HCT116 (cell line): Measurements from ENCODE around the gene MMEL1. TPM values are rescaled to one million over a fixed set of nuclear protein-coding genes. Genes with fewer than 3 reads are reported as not detected.

ENCODE experiments used
- ATAC-seq: fragments of 200-7000 bp; cut with Tn5 transposase; 2 replicates; pipeline ENCODE4 v1.9.1; 2020; ENCODE audit warnings: mild to moderate bottlenecking, moderate library complexity
- BruUV-seq: library from RNA; stranded (reverse); fragments of 400-500 nt; replicated peaks from 2 replicates; lab custom pipeline; 2021; lab: Mats Ljungman, UMichigan
- CTCF ChIA-PET: fragments of 300-600 bp; sonication (Branson Sonifier 250); formaldehyde crosslinking; loops from one replicate; lab custom pipeline; 2021; ENCODE audit warnings: antibody characterized with exemption; lab: Charles Lee
- POLR2A ChIA-PET: fragments of 300-600, 350-600 bp; sonication (Branson Sonifier 250); formaldehyde crosslinking; loops from one replicate; lab custom pipeline; 2021; ENCODE audit warnings: antibody characterized with exemption; lab: Charles Lee
- RAD21 ChIA-PET, 2 experiments: fragments of 300-600 bp; sonication (Branson Sonifier 250); formaldehyde crosslinking; loops; one replicate each; lab custom pipeline; 2023; ENCODE audit warnings: low total read pairs in 2 of 2; ENCODE audit not compliant: uncharacterized antibody in 2 of 2, unreplicated experiment in 2 of 2, low non-redundant PET in 1 of 2; lab: Charles Lee
- DNase-seq: peaks from one replicate; pipeline ENCODE4 v3.0.0-alpha.2; 2010; ENCODE audit warnings: low read depth, low spot score
- H2AFZ ChIP-seq: fragments of 200-600 bp; shearing (Covaris generic), sonication (generic); 2 replicates; pipeline ENCODE4 v1.6.1; 2017; ENCODE audit warnings: low read depth, mixed run types, mixed read lengths, antibody characterized with exemption, low read length; ENCODE audit not compliant: poor library complexity, severe bottlenecking
- H3K27ac ChIP-seq: 2 replicates; pipeline ENCODE4 v1.5.1; 2012; ENCODE audit warnings: low read depth, low read length
- H3K27me3 ChIP-seq: fragments of 200-600 bp; sonication (generic); 2 replicates; pipeline ENCODE4 v1.6.1; 2016; ENCODE audit warnings: mixed run types, low read length, mixed read lengths; ENCODE audit not compliant: insufficient read depth
- H3K36me3 ChIP-seq, 2 experiments: fragments of 200-500 bp in 1 of 2; fragments of 200-600 bp in 1 of 2; sonication (Bioruptor generic) in 1 of 2; sonication (generic) in 1 of 2; 2 replicates each; pipeline versions ENCODE4 v1.5.1 to v1.6.1; 2014 to 2016; ENCODE audit warnings: low read length in 2 of 2, inconsistent platforms in 1 of 2, mixed read lengths in 1 of 2, mixed run types in 1 of 2; ENCODE audit not compliant: insufficient read depth in 2 of 2, control insufficient read depth in 1 of 2
- H3K4me1 ChIP-seq, 2 experiments: fragments of 200-600 bp in 1 of 2; sonication (generic) in 1 of 2; 2 replicates each; pipeline versions ENCODE4 v1.5.1 to v1.6.1; 2012 to 2017; ENCODE audit warnings: low read length in 2 of 2, inconsistent platforms in 1 of 2, mild to moderate bottlenecking in 1 of 2, mixed read lengths in 1 of 2, mixed run types in 1 of 2, moderate library complexity in 1 of 2; ENCODE audit not compliant: insufficient read depth in 2 of 2, control insufficient read depth in 1 of 2
- H3K4me2 ChIP-seq: fragments of 200-600 bp; sonication (generic); 2 replicates; pipeline ENCODE4 v1.6.1; 2017; ENCODE audit warnings: mixed run types, low read length, mixed read lengths
- H3K4me3 ChIP-seq, 2 experiments: fragments of 200-600 bp in 1 of 2; sonication (generic) in 1 of 2; replicated peaks in 1 of 2; 2 replicates each; pipeline ENCODE4 v1.5.1; 2011 to 2016; ENCODE audit warnings: low read length in 2 of 2, control low read depth in 1 of 2, low read depth in 1 of 2, mild to moderate bottlenecking in 1 of 2, mixed read lengths in 1 of 2, mixed run types in 1 of 2
- H3K79me2 ChIP-seq: fragments of 200-600 bp; sonication (generic); 2 replicates; pipeline ENCODE4 v1.6.1; 2017; ENCODE audit warnings: mild to moderate bottlenecking, mixed run types, low read length, moderate library complexity, mixed read lengths; ENCODE audit not compliant: insufficient read depth
- H3K9ac ChIP-seq: fragments of 200-600 bp; sonication (generic); 2 replicates; pipeline ENCODE4 v1.6.1; 2016; ENCODE audit warnings: low read length, mixed read lengths
- H3K9me2 ChIP-seq: fragments of 200-600 bp; sonication (generic), shearing (Covaris generic); 2 replicates; pipeline ENCODE4 v1.6.1; 2017; ENCODE audit warnings: mixed run types, mild to moderate bottlenecking, moderate library complexity; ENCODE audit not compliant: insufficient read depth
- H3K9me3 ChIP-seq, 2 experiments: fragments of 200-500 bp in 1 of 2; fragments of 200-600 bp in 1 of 2; sonication (Bioruptor generic) in 1 of 2; sonication (generic) in 1 of 2; 2 replicates each; pipeline ENCODE4 v1.6.1; 2014 to 2017; ENCODE audit warnings: low read length in 2 of 2, mixed read lengths in 2 of 2, inconsistent platforms in 1 of 2, low read depth in 1 of 2, mild to moderate bottlenecking in 1 of 2, mixed run types in 1 of 2, moderate library complexity in 1 of 2; ENCODE audit not compliant: control insufficient read depth in 1 of 2, insufficient read depth in 1 of 2
- H4K20me1 ChIP-seq: fragments of 200-600 bp; sonication (generic), shearing (Covaris generic); 2 replicates; pipeline ENCODE4 v1.6.1; 2017; ENCODE audit warnings: mixed run types, mild to moderate bottlenecking, moderate library complexity; ENCODE audit not compliant: insufficient read depth
- ELF1 ChIP-seq: IDR thresholded peaks from 2 replicates; pipeline ENCODE4 v1.6.1; 2012; ENCODE audit warnings: low read depth, borderline replicate concordance
- EZH2phosphoT487 ChIP-seq: fragments of 200-600 bp; IDR thresholded peaks from 2 replicates; pipeline ENCODE4 v1.6.1; 2018; ENCODE audit warnings: antibody characterized with exemption, borderline replicate concordance
- POLR2A ChIP-seq: IDR thresholded peaks from 2 replicates; pipeline ENCODE4 v1.7.0; 2011; ENCODE audit warnings: borderline replicate concordance; ENCODE audit not compliant: insufficient read depth, insufficient read length; ENCODE audit errors: extremely low read depth
- SIN3A ChIP-seq: IDR thresholded peaks from 2 replicates; pipeline ENCODE4 v1.6.1; 2012; ENCODE audit warnings: low read depth
- SP1 ChIP-seq: IDR thresholded peaks from 2 replicates; pipeline ENCODE4 v1.6.1; 2012; ENCODE audit warnings: low read depth
- YY1 ChIP-seq: IDR thresholded peaks from 2 replicates; pipeline ENCODE4 v1.6.1; 2011; ENCODE audit warnings: low read length, low read depth, moderate library complexity, mild to moderate bottlenecking; ENCODE audit not compliant: insufficient replicate concordance; ENCODE audit errors: extremely low read depth
- ZBTB33 ChIP-seq: IDR thresholded peaks from 2 replicates; pipeline ENCODE4 v1.6.1; 2011; ENCODE audit warnings: mild to moderate bottlenecking, low read length, moderate library complexity; ENCODE audit not compliant: insufficient replicate concordance; ENCODE audit errors: extremely low read depth
- ZFX ChIP-seq: fragments of 450-650 bp; IDR thresholded peaks from 2 replicates; pipeline ENCODE4 v1.6.1; 2017
- ZNF274 ChIP-seq: fragments of 200-500 bp; sonication (Bioruptor generic); IDR thresholded peaks from 2 replicates; pipeline ENCODE4 v1.6.1; 2014; ENCODE audit warnings: mild to moderate bottlenecking, low read depth, low read length, inconsistent platforms
- intact Hi-C: fragments of 100-400 bp; cut with micrococcal nuclease; formaldehyde crosslinking; loops from 2 replicates; pipeline ENCODE4 v1.10.0; 2022
- total RNA-seq: library from RNA; stranded (reverse); gene quantifications from one replicate; pipeline ENCODE4 v1.2.1, GENCODE V29; 2021; ENCODE audit not compliant: unreplicated experiment

Gene MMEL1
- total RNA-seq, 1 experiment from 2014 or later = 2.7 TPM

- intact Hi-C loops = loop anchor here (10.0 kb wide), 1 partner anchor 1015 kb away; no protein-coding TSS in a partner anchor
- Histone ChIP-seq H4K20me1 (no peaks in the 10 kb centered on the region), H3K4me2 (no peak overlapping the region), H3K27ac (no peak overlapping the region), H3K4me1 (peaks cover 4 to 18% of the 10 kb centered on the region in 2 experiments; a peak in 2 of 4 replicates), H3K4me3 (no peak overlapping the region), H2AFZ (no peak overlapping the region), H3K9me2 (no peaks in the 10 kb centered on the region), H3K27me3 (no peaks in the 10 kb centered on the region), H3K9ac (no peak overlapping the region), H3K9me3 (no peaks in the 10 kb centered on the region), H3K36me3 (no peaks in the 10 kb centered on the region), H3K79me2 (no peaks in the 10 kb centered on the region; the same call in 1 of the 2 replicates)
- DNase-seq (no peak), ATAC-seq (no peak)
- CTCF ChIA-PET = no interaction called here
- no TSS peak for BruUV-seq
- POLR2A ChIA-PET = no interaction called here
- TF ChIP-seq EZH2phosphoT487 (no peak), ZNF274 (no peak), SIN3A (no peak), ELF1 (no peak), SP1 (no peak), POLR2A (no peak), ZFX (no peak), ZBTB33 (no peak), YY1 (no peak)
- RAD21 ChIA-PET = no interaction called here
These were observed 43.2 kb downstream of the MMEL1 start for GRCh38 chr1:2589431-2590232.
